Measurements from ENCODE around the gene CCDC146. TPM values are rescaled to one million over a fixed set of nuclear protein-coding genes. Genes with fewer than 3 reads are reported as not detected.

Gene CCDC146
- total RNA-seq, 1 experiment from 2014 or later, result 0.72 TPM

- no peak overlapping the region for H4K91ac ChIP-seq (ENCODE audit: insufficient read length, low read depth, low read length)
- no peak overlapping the region for H3K14ac ChIP-seq (ENCODE audit: insufficient read depth, low read length)
- H3K56ac ChIP-seq (ENCODE audit: insufficient read length, low read depth, low read length), result no peak overlapping the region
- H3K27ac Mint-ChIP-seq, result no peak overlapping the region; a peak in 2 of 7 replicates
- H3K79me1 ChIP-seq (ENCODE audit: insufficient read depth, low read depth, low read length, poor library complexity, severe bottlenecking), result no peaks in the 10 kb centered on the region
- no CpG with 5 or more reads among the region's 6 CpGs for WGBS (ENCODE audit: extremely low coverage, insufficient read length, low lambda C conversion rate)
- no peaks in the 10 kb centered on the region for H3K27me3 Mint-ChIP-seq (ENCODE audit: low read depth)
- no peak overlapping the region for H2AFZ ChIP-seq (ENCODE audit: low read length)
- no peak overlapping the region for H3T11ph ChIP-seq (ENCODE audit: low read length)
- no peak overlapping the region for H3K4ac ChIP-seq (ENCODE audit: low read depth, low read length)
- no peaks in the 10 kb centered on the region for H3K23me2 ChIP-seq (ENCODE audit: insufficient read length, low read depth, low read length, poor library complexity, severe bottlenecking)
- no peak overlapping the region for H2BK12ac ChIP-seq (ENCODE audit: insufficient read length, low read depth, low read length)
- no peaks in the 10 kb centered on the region for H3K4me1 ChIP-seq (ENCODE audit: insufficient read depth, low read length)
- no peak overlapping the region for H3K4me2 ChIP-seq (ENCODE audit: insufficient read depth, insufficient read length, low read length)
- no peaks in the 10 kb centered on the region for H3K27me3 ChIP-seq (ENCODE audit: insufficient read depth, low read length)
- H3K9ac ChIP-seq (ENCODE audit: extremely low read depth, insufficient read length, low read length), result no peak overlapping the region
- no peak overlapping the region for H2BK15ac ChIP-seq (ENCODE audit: low read depth, low read length)
- no peak overlapping the region for H2BK5ac ChIP-seq (ENCODE audit: insufficient read length, low read length)
- H3K27ac ChIP-seq (ENCODE audit: insufficient read length, low read depth, low read length), result no peak overlapping the region
- H3K36me3 Mint-ChIP-seq (ENCODE audit: insufficient read depth in 1 of 3, low read depth in 3 of 3), result no peaks in the 10 kb centered on the region
- H2AK5ac ChIP-seq (ENCODE audit: insufficient read length, low read length), result no peak overlapping the region
- H3K9me3 ChIP-seq (ENCODE audit: control insufficient read depth, low read depth, low read length), result no peaks in the 10 kb centered on the region
- H3K18ac ChIP-seq (ENCODE audit: insufficient read length, low read depth, low read length), result no peak overlapping the region
- no peaks in the 10 kb centered on the region for H4K20me1 ChIP-seq (ENCODE audit: control insufficient read depth, insufficient read depth, insufficient read length)
- no peaks in the 10 kb centered on the region for H3K79me2 ChIP-seq (ENCODE audit: insufficient read depth, low read length)
- H3K9me3 Mint-ChIP-seq, result no peaks in the 10 kb centered on the region
- H2BK120ac ChIP-seq (ENCODE audit: low read depth, low read length, poor library complexity, severe bottlenecking), result no peak overlapping the region
- H3K23ac ChIP-seq (ENCODE audit: insufficient read length, low read depth, low read length), result no peak overlapping the region
- H3K4me1 Mint-ChIP-seq, result peaks cover 19% of the 10 kb centered on the region in 2 experiments
- no peak for DNase-seq
- no peak overlapping the region for H4K8ac ChIP-seq (replicated peaks; ENCODE audit: insufficient read length, low read depth, low read length)
- no peak overlapping the region for H3K4me3 Mint-ChIP-seq
- no peak overlapping the region for H4K5ac ChIP-seq (ENCODE audit: insufficient read length, low read depth, low read length)
- TF ChIP-seq CTCF (conservative IDR thresholded peaks at IDR 0.05), result no peak
- no peak overlapping the region for H2BK20ac ChIP-seq (ENCODE audit: low read depth, low read length, poor library complexity, severe bottlenecking)
Observed at GRCh38 chr7:77330169-77330882, 207.9 kb downstream of the CCDC146 start.

Measured in H9 (cell line).